ENCODE results near the gene GALNT10. TPM values are rescaled to one million over a fixed set of nuclear protein-coding genes. Genes with fewer than 3 reads are reported as not detected.

The GALNT10 gene
- total and polyA plus RNA-seq, 9 of the 15 experiments (the other 6 are each of a cell fraction or from before 2014, with no cell fraction given), result 4.6 to 37.1 (median 13.3) TPM

DNA sequence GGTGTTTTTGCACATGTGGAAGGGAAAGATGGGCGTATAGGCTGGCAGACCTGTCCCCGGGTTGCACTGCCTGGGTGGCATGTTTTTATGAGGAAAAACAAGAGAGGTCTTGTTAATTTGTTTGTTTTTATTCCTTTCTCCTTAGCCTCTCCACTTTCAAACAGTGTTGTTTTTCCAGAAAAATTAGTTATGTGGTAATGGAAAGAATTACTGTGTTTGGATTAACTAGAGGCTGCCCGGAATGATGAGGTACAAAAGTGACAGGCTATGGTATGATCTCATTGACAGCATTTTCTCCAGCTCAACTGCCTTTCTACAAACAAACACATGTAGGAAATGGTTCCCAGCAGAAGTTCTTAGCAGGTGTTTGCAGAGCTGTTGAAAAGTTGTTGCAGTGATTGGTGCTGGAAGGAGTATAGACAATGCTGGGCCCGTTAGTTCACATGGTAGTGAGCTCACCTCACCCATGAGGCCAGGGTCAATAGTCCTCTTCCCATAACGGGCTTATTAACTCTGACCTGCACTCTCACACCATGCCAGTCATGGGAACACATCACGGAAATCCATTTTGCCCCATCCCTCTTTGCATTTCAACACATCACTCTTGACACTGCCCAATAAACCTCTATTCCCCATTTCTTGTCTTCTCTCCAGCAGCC lies 144.0 kb downstream of the GALNT10 start:
- peaks cover 10% of the 10 kb centered on the region; the same call in 2 of the 3 replicates for H3K36me3 ChIP-seq (ENCODE audit: control insufficient read depth, insufficient read depth, low read length)
- intact Hi-C loops (cut with micrococcal nuclease) (no loop called here), in situ Hi-C loops (cut with MboI) (no loop called here)
- H3K79me2 ChIP-seq (ENCODE audit: control insufficient read depth, insufficient read depth, low read length), result no peaks in the 10 kb centered on the region
- no peak for TF ChIP-seq ARNT (IDR thresholded peaks at IDR 0.05)
- DNase-seq (ENCODE audit: extremely low read depth in 1 of 4, low spot score in 3 of 4) (no peak), ATAC-seq (no peak), FAIRE-seq (no peak)
- no peaks in the 10 kb centered on the region for H3K9me3 ChIP-seq (replicated peaks; ENCODE audit: control insufficient read depth, insufficient read depth, low read depth, low read length)
- no peak overlapping the region for H3K27ac ChIP-seq (ENCODE audit: extremely low read depth, low read depth, low read length)
- WGBS (ENCODE audit: insufficient coverage, low coverage, missing lambda C conversion rate), result 78% methylated on average over 6 of the region's 6 CpGs
- H3K4me3 ChIP-seq, result no peak overlapping the region
- H3K4me1 ChIP-seq (replicated peaks in 1 of 2; ENCODE audit: control insufficient read depth in 2 of 2, insufficient read depth in 2 of 2, low read length in 2 of 2), result peaks cover 0 to 3% of the 10 kb centered on the region in 2 experiments; a peak in 2 of 5 replicates
- H3K9me1 ChIP-seq (ENCODE audit: control insufficient read depth, insufficient read depth, low read length), result no peaks in the 10 kb centered on the region
- H4K20me1 ChIP-seq (replicated peaks; ENCODE audit: control insufficient read depth, insufficient read depth, low read length), result no peaks in the 10 kb centered on the region
- H2AFZ ChIP-seq (ENCODE audit: low read depth, low read length), result no peak overlapping the region
- no peak overlapping the region for H3K9ac ChIP-seq (ENCODE audit: insufficient read depth in 1 of 2, low read depth in 2 of 2, low read length in 2 of 2)
- no TSS peak for BruUV-seq (replicated peaks)
- CTCF ChIA-PET (ENCODE audit: low intra/inter-chr PET ratio), result no interaction called here
- POLR2A ChIA-PET, result no interaction called here
- H3K27me3 ChIP-seq (ENCODE audit: control insufficient read depth in 2 of 2, insufficient read depth in 2 of 2, low read length in 2 of 2), result no peaks in the 10 kb centered on the region
- H3K4me2 ChIP-seq (ENCODE audit: insufficient read depth, low read length), result no peak overlapping the region

DNA sequence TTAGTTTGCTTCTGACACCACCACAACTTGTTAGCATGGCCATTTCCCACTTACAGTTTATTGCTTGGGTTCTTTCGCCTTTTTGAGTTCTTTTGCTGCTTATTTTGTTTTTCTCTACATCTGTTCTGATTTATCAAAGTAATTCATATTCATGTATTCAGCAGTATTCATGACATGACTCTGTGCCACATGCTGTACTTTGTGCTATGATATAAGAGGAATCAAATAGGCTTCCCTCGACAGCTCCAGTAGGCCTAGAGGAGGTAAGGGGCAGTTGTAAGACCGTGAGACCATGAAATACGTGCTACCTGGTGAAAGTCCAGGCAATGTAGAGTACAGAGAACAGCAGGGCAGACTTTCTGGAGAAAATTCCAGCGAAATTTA lies 144.5 kb downstream of the GALNT10 start:
- peaks cover 0 to 3% of the 10 kb centered on the region in 2 experiments; a peak in 2 of 5 replicates for H3K4me1 ChIP-seq (replicated peaks in 1 of 2; ENCODE audit: control insufficient read depth in 2 of 2, insufficient read depth in 2 of 2, low read length in 2 of 2)
- H3K27me3 ChIP-seq (ENCODE audit: control insufficient read depth in 2 of 2, insufficient read depth in 2 of 2, low read length in 2 of 2), result no peaks in the 10 kb centered on the region
- no peaks in the 10 kb centered on the region for H3K9me3 ChIP-seq (replicated peaks; ENCODE audit: control insufficient read depth, insufficient read depth, low read depth, low read length)
- no peaks in the 10 kb centered on the region for H3K9me1 ChIP-seq (ENCODE audit: control insufficient read depth, insufficient read depth, low read length)
- H2AFZ ChIP-seq (ENCODE audit: low read depth, low read length), result no peak overlapping the region
- ChIA-PET POLR2A (no interaction called here), CTCF (ENCODE audit: low intra/inter-chr PET ratio) (no interaction called here)
- no peak overlapping the region for H3K27ac ChIP-seq (ENCODE audit: extremely low read depth, low read depth, low read length)
- H3K4me3 ChIP-seq, result no peak overlapping the region
- WGBS (ENCODE audit: insufficient coverage, low coverage, missing lambda C conversion rate), result 45% methylated on average over 5 of the region's 5 CpGs
- no TSS peak for BruUV-seq (replicated peaks)
- no peak for DNase-seq (ENCODE audit: extremely low read depth in 1 of 4, low spot score in 3 of 4)
- intact Hi-C loops (cut with micrococcal nuclease), result no loop called here
- no peak for FAIRE-seq
- H3K4me2 ChIP-seq (ENCODE audit: insufficient read depth, low read length), result no peak overlapping the region
- in situ Hi-C loops (cut with MboI), result no loop called here
- no peak overlapping the region for H3K9ac ChIP-seq (ENCODE audit: insufficient read depth in 1 of 2, low read depth in 2 of 2, low read length in 2 of 2)
- H3K36me3 ChIP-seq (ENCODE audit: control insufficient read depth, insufficient read depth, low read length), result peaks cover 8% of the 10 kb centered on the region; the same call in 2 of the 3 replicates
- no peaks in the 10 kb centered on the region for H4K20me1 ChIP-seq (replicated peaks; ENCODE audit: control insufficient read depth, insufficient read depth, low read length)
- no peaks in the 10 kb centered on the region for H3K79me2 ChIP-seq (ENCODE audit: control insufficient read depth, insufficient read depth, low read length)
- ATAC-seq, result no peak
- TF ChIP-seq TARDBP (IDR thresholded peaks at IDR 0.05) (no peak), DACH1 (IDR thresholded peaks at IDR 0.05; ENCODE audit: partially characterized antibody) (no peak), PTRF (tag; IDR thresholded peaks at IDR 0.05) (no peak), ZBED1 (IDR thresholded peaks at IDR 0.05) (no peak), RCOR1 (IDR thresholded peaks at IDR 0.05; ENCODE audit: borderline replicate concordance in 1 of 2, low read depth in 2 of 2, low read length in 2 of 2) (no peak), NCOA6 (IDR thresholded peaks at IDR 0.05) (no peak)
- TF ChIP-seq, protein P1, sequence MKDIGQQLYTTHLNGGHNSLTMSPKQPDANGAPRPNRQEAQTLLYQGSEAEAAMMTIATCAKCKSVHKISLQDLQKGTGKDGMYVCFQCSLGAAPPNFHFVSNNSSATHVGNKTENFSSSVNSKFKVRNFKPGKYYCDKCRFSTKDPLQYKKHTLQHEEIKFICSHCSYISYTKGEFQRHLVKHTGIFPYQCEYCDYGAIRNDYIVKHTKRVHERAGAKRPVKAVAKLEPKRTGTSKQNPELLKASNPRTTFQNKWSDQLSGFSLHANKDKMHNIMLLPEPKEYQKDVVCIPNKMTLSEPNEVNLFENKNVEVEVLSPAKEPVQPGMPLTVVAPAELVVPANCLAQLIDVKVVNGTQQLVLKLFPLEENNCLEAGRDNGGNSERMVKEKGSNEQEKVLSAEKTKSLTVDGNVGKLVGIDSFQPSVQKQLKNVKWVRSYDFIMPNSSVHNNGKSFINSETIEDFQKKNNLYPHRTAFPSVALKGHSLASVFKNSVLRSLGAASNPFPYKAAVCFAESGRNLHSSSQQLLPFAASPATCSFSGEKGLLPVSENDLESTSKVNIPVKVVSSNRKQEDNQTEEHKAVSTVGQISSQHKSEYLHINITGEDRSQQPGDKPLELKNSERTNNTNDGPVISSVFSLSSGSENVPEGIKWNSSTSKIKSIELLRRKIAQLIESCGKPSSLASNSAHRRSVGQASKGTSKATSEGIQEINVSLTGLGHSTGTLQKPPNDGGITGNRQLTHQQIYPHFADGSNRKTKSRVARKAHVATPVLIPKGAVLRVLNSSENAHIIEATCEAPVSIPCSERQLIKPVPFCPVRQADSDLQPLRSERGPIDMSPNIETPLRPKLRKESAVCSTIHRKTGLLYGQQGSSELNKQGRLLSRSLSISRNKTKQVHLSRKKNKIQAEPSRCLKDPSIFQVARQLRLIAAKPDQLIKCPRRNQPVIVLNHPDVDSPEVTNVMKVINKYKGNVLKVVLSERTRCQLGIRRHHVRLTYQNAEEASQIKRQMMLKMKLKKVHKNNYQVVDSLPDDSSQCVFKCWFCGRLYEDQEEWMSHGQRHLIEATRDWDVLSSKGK (CRISPR knock-in tag; IDR thresholded peaks at IDR 0.05), result no peak
- TF ChIP-seq, protein P2, sequence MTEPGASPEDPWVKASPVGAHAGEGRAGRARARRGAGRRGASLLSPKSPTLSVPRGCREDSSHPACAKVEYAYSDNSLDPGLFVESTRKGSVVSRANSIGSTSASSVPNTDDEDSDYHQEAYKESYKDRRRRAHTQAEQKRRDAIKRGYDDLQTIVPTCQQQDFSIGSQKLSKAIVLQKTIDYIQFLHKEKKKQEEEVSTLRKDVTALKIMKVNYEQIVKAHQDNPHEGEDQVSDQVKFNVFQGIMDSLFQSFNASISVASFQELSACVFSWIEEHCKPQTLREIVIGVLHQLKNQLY (CRISPR knock-in tag; conservative IDR thresholded peaks at IDR 0.05), result no peak
- TF ChIP-seq, protein P3, sequence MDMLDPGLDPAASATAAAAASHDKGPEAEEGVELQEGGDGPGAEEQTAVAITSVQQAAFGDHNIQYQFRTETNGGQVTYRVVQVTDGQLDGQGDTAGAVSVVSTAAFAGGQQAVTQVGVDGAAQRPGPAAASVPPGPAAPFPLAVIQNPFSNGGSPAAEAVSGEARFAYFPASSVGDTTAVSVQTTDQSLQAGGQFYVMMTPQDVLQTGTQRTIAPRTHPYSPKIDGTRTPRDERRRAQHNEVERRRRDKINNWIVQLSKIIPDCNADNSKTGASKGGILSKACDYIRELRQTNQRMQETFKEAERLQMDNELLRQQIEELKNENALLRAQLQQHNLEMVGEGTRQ (CRISPR knock-in tag; IDR thresholded peaks at IDR 0.05), result no peak

Data from K562 (cell line).